Stimulated activated CD4-positive, alpha-beta T cell treated with anti-CD3 and anti-CD28 coated beads, TNF-alpha, amount 100 ng/mL, for 4 hours (primary cell): Measurements from ENCODE around the gene GNPAT.

Experiments
- DNase-seq, 3 experiments: peaks; one replicate each; pipeline ENCODE4 v3.0.0-alpha.2; 2020; ENCODE audit warnings: low read depth in 3 of 3

GNPAT gene

GRCh38 chr1:231317306-231318014 is 76.4 kb downstream of the GNPAT start:
- no peak for DNase-seq

- DNase-seq, result no peak
Measured at GRCh38 chr1:231318015-231318355, 77.0 kb downstream of the GNPAT start.

GRCh38 chr1:231318568-231318967 is 77.6 kb downstream of the GNPAT start:
- no peak for DNase-seq

GRCh38 chr1:231319080-231319479 is 78.1 kb downstream of the GNPAT start:
- no peak for DNase-seq

- DNase-seq, result no peak
Measured at GRCh38 chr1:231322880-231323530, 82.0 kb downstream of the GNPAT start.

- no peak for DNase-seq
Measured at GRCh38 chr1:231324660-231325059, 83.6 kb downstream of the GNPAT start.

- no peak for DNase-seq
Measured at GRCh38 chr1:231326248-231326647, 85.2 kb downstream of the GNPAT start.
